Measurements from ENCODE around the gene PLXNA1. TPM values are rescaled to one million over a fixed set of nuclear protein-coding genes. Genes with fewer than 3 reads are reported as not detected.

PLXNA1 gene
- total and polyA plus RNA-seq, 5 donors from 2014 or later = 0.25 to 12.6 (median 0.36) TPM

- Mint-ChIP-seq H3K27me3 (no peaks in the 10 kb centered on the region), H3K27ac (no peak overlapping the region), H3K4me1 (no peaks in the 10 kb centered on the region), H3K36me3 (peaks cover 12% of the 10 kb centered on the region), H3K4me3 (no peak overlapping the region), H3K9me3 (peaks cover 0 to 2% (median 0%) of the 10 kb centered on the region in 7 donors)
- Histone ChIP-seq H3K4me1 (ENCODE audit: control insufficient read depth, insufficient read depth, low read length, poor library complexity, severe bottlenecking) (no peaks in the 10 kb centered on the region), H3K27me3 (ENCODE audit: control insufficient read depth, insufficient read depth, low read length) (no peaks in the 10 kb centered on the region), H3K36me3 (ENCODE audit: control insufficient read depth, insufficient read depth, low read length) (no peaks in the 10 kb centered on the region), H3K4me3 (ENCODE audit: low read depth, low read length) (no peak overlapping the region), H3K27ac (ENCODE audit: insufficient read depth, low read length, poor library complexity, severe bottlenecking) (no peak overlapping the region), H3K9me3 (ENCODE audit: control insufficient read depth in 2 of 2, low read length in 2 of 2) (no peaks in the 10 kb centered on the region)
- no peak for DNase-seq
- ATAC-seq (ENCODE audit: low read depth in 2 of 2) = no peak
These were observed 22.9 kb upstream of the PLXNA1 start for GRCh38 chr3:126959921-126960603.

GRCh38 chr3:126960604-126960995 lies 22.3 kb upstream of the PLXNA1 start:
- no peak overlapping the region for H3K4me3 Mint-ChIP-seq
- no peaks in the 10 kb centered on the region for H3K27me3 Mint-ChIP-seq
- no peak overlapping the region for H3K27ac Mint-ChIP-seq
- H3K9me3 Mint-ChIP-seq = peaks cover 0 to 2% (median 0%) of the 10 kb centered on the region in 7 donors
- H3K27ac ChIP-seq (ENCODE audit: insufficient read depth, low read length, poor library complexity, severe bottlenecking) = no peak overlapping the region
- H3K9me3 ChIP-seq (ENCODE audit: control insufficient read depth in 2 of 2, low read length in 2 of 2) = no peaks in the 10 kb centered on the region
- no peaks in the 10 kb centered on the region for H3K27me3 ChIP-seq (ENCODE audit: control insufficient read depth, insufficient read depth, low read length)
- ATAC-seq (ENCODE audit: low read depth in 2 of 2) (no peak), DNase-seq (no peak)
- H3K36me3 Mint-ChIP-seq = peaks cover 12% of the 10 kb centered on the region
- H3K4me1 Mint-ChIP-seq = no peaks in the 10 kb centered on the region
- no peaks in the 10 kb centered on the region for H3K4me1 ChIP-seq (ENCODE audit: control insufficient read depth, insufficient read depth, low read length, poor library complexity, severe bottlenecking)
- H3K36me3 ChIP-seq (ENCODE audit: control insufficient read depth, insufficient read depth, low read length) = no peaks in the 10 kb centered on the region
- no peak overlapping the region for H3K4me3 ChIP-seq (ENCODE audit: low read depth, low read length)

- Histone ChIP-seq H3K27ac (ENCODE audit: insufficient read depth, low read length, poor library complexity, severe bottlenecking) (no peak overlapping the region), H3K27me3 (ENCODE audit: control insufficient read depth, insufficient read depth, low read length) (no peaks in the 10 kb centered on the region), H3K4me3 (ENCODE audit: low read depth, low read length) (no peak overlapping the region), H3K4me1 (ENCODE audit: control insufficient read depth, insufficient read depth, low read length, poor library complexity, severe bottlenecking) (no peaks in the 10 kb centered on the region), H3K9me3 (ENCODE audit: control insufficient read depth in 2 of 2, low read length in 2 of 2) (no peaks in the 10 kb centered on the region), H3K36me3 (ENCODE audit: control insufficient read depth, insufficient read depth, low read length) (no peaks in the 10 kb centered on the region)
- Mint-ChIP-seq H3K27ac (no peak overlapping the region), H3K9me3 (peaks cover 0 to 2% (median 0%) of the 10 kb centered on the region in 7 donors), H3K4me1 (no peaks in the 10 kb centered on the region), H3K27me3 (no peaks in the 10 kb centered on the region), H3K4me3 (no peak overlapping the region), H3K36me3 (peaks cover 11% of the 10 kb centered on the region)
- DNase-seq = no peak
- no peak for ATAC-seq (ENCODE audit: low read depth in 2 of 2)
These were observed 21.6 kb upstream of the PLXNA1 start for GRCh38 chr3:126961191-126961790.

- ATAC-seq (ENCODE audit: low read depth in 2 of 2) (no peak), DNase-seq (no peak)
- peaks cover 9% of the 10 kb centered on the region for H3K36me3 Mint-ChIP-seq
- no peak overlapping the region for H3K4me3 Mint-ChIP-seq
- Histone ChIP-seq H3K27me3 (ENCODE audit: control insufficient read depth, insufficient read depth, low read length) (no peaks in the 10 kb centered on the region), H3K4me3 (ENCODE audit: low read depth, low read length) (no peak overlapping the region), H3K27ac (ENCODE audit: insufficient read depth, low read length, poor library complexity, severe bottlenecking) (no peak overlapping the region), H3K36me3 (ENCODE audit: control insufficient read depth, insufficient read depth, low read length) (no peaks in the 10 kb centered on the region), H3K4me1 (ENCODE audit: control insufficient read depth, insufficient read depth, low read length, poor library complexity, severe bottlenecking) (no peaks in the 10 kb centered on the region), H3K9me3 (ENCODE audit: control insufficient read depth in 2 of 2, low read length in 2 of 2) (no peaks in the 10 kb centered on the region)
- no peaks in the 10 kb centered on the region for H3K4me1 Mint-ChIP-seq
- H3K9me3 Mint-ChIP-seq = peaks cover 0 to 2% (median 0%) of the 10 kb centered on the region in 7 donors
- H3K27me3 Mint-ChIP-seq = no peaks in the 10 kb centered on the region
- H3K27ac Mint-ChIP-seq = no peak overlapping the region
These were observed 21.0 kb upstream of the PLXNA1 start for GRCh38 chr3:126961791-126962461.

- H3K36me3 Mint-ChIP-seq = peaks cover 9% of the 10 kb centered on the region
These were observed 20.2 kb upstream of the PLXNA1 start for GRCh38 chr3:126962756-126963155.

GRCh38 chr3:126963261-126964190 lies 19.4 kb upstream of the PLXNA1 start:
- Mint-ChIP-seq H3K27ac (no peak overlapping the region), H3K9me3 (peaks cover 0 to 2% (median 0%) of the 10 kb centered on the region in 7 donors), H3K4me1 (no peaks in the 10 kb centered on the region), H3K4me3 (no peak overlapping the region), H3K27me3 (no peaks in the 10 kb centered on the region), H3K36me3 (peaks cover 9% of the 10 kb centered on the region)
- Histone ChIP-seq H3K27me3 (ENCODE audit: control insufficient read depth, insufficient read depth, low read length) (no peaks in the 10 kb centered on the region), H3K9me3 (ENCODE audit: control insufficient read depth in 2 of 2, low read length in 2 of 2) (no peaks in the 10 kb centered on the region), H3K27ac (ENCODE audit: insufficient read depth, low read length, poor library complexity, severe bottlenecking) (no peak overlapping the region), H3K4me3 (ENCODE audit: low read depth, low read length) (no peak overlapping the region), H3K4me1 (ENCODE audit: control insufficient read depth, insufficient read depth, low read length, poor library complexity, severe bottlenecking) (no peaks in the 10 kb centered on the region), H3K36me3 (ENCODE audit: control insufficient read depth, insufficient read depth, low read length) (no peaks in the 10 kb centered on the region)
- no peak for ATAC-seq (ENCODE audit: low read depth in 2 of 2)
- no peak for DNase-seq

More at GRCh38 chr3:126962756-126963155, 20.2 kb upstream of the PLXNA1 start:
- Mint-ChIP-seq H3K9me3 (peaks cover 0 to 2% (median 0%) of the 10 kb centered on the region in 7 donors), H3K4me3 (no peak overlapping the region), H3K27me3 (no peaks in the 10 kb centered on the region), H3K27ac (no peak overlapping the region), H3K4me1 (no peaks in the 10 kb centered on the region)
- Histone ChIP-seq H3K4me1 (ENCODE audit: control insufficient read depth, insufficient read depth, low read length, poor library complexity, severe bottlenecking) (no peaks in the 10 kb centered on the region), H3K27me3 (ENCODE audit: control insufficient read depth, insufficient read depth, low read length) (no peaks in the 10 kb centered on the region), H3K27ac (ENCODE audit: insufficient read depth, low read length, poor library complexity, severe bottlenecking) (no peak overlapping the region), H3K36me3 (ENCODE audit: control insufficient read depth, insufficient read depth, low read length) (no peaks in the 10 kb centered on the region), H3K9me3 (ENCODE audit: control insufficient read depth in 2 of 2, low read length in 2 of 2) (no peaks in the 10 kb centered on the region), H3K4me3 (ENCODE audit: low read depth, low read length) (no peak overlapping the region)
- DNase-seq (no peak), ATAC-seq (ENCODE audit: low read depth in 2 of 2) (no peak)

GRCh38 chr3:126964261-126964660 lies 18.7 kb upstream of the PLXNA1 start:
- no peak overlapping the region for H3K4me3 Mint-ChIP-seq
- no peak overlapping the region for H3K4me3 ChIP-seq (ENCODE audit: low read depth, low read length)
- no peak for ATAC-seq (ENCODE audit: low read depth in 2 of 2)
- no peaks in the 10 kb centered on the region for H3K4me1 Mint-ChIP-seq
- no peak for DNase-seq
- H3K27ac ChIP-seq (ENCODE audit: insufficient read depth, low read length, poor library complexity, severe bottlenecking) = no peak overlapping the region
- peaks cover 0 to 2% (median 0%) of the 10 kb centered on the region in 7 donors for H3K9me3 Mint-ChIP-seq
- no peaks in the 10 kb centered on the region for H3K4me1 ChIP-seq (ENCODE audit: control insufficient read depth, insufficient read depth, low read length, poor library complexity, severe bottlenecking)
- H3K9me3 ChIP-seq (ENCODE audit: control insufficient read depth in 2 of 2, low read length in 2 of 2) = no peaks in the 10 kb centered on the region
- no peaks in the 10 kb centered on the region for H3K27me3 ChIP-seq (ENCODE audit: control insufficient read depth, insufficient read depth, low read length)
- peak overlapping the region in 1 of 3 donors; percentile 3 for H3K27ac Mint-ChIP-seq
- H3K36me3 Mint-ChIP-seq = peaks cover 4% of the 10 kb centered on the region
- no peaks in the 10 kb centered on the region for H3K27me3 Mint-ChIP-seq
- H3K36me3 ChIP-seq (ENCODE audit: control insufficient read depth, insufficient read depth, low read length) = no peaks in the 10 kb centered on the region
